AG04449 (cell line): ENCODE results near the gene HMGN5.
A peak's percentile ranks its signal among the peaks of the same experiment; 100 is the strongest.

Experiments used
- CTCF ChIA-PET: fragments of 350-600 bp; formaldehyde crosslinking; extraction: SDS; loops from one replicate; lab custom pipeline; 2021; ENCODE audit warnings: antibody characterized with exemption; lab: Yijun Ruan, JAX
- POLR2A ChIA-PET: fragments of 400-600, 350-600 bp; formaldehyde crosslinking; extraction: SDS; loops from one replicate; lab custom pipeline; 2020; ENCODE audit warnings: antibody characterized with exemption, inconsistent platforms; lab: Yijun Ruan, JAX
- DNase-seq: peaks from one replicate; pipeline ENCODE4 v3.0.0-alpha.2; 2010; ENCODE audit warnings: low read depth, low spot score
- H3K4me3 ChIP-seq: 2 replicates; pipeline ENCODE4 v1.5.1; 2011; ENCODE audit warnings: low read depth, mild to moderate bottlenecking, control low read depth, low read length
- CTCF ChIP-seq: IDR thresholded peaks from one replicate; pipeline ENCODE4 v1.5.1; 2011; ENCODE audit warnings: mild to moderate bottlenecking, moderate library complexity, low read length, control low read depth, inconsistent platforms; ENCODE audit not compliant: insufficient read depth; ENCODE audit errors: missing control alignments

Gene HMGN5

GRCh38 chrX:81168391-81168790 is 33.3 kb downstream of the HMGN5 start:
- no peak for TF ChIP-seq CTCF
- ChIA-PET CTCF (no interaction called here), POLR2A (no interaction called here)
- no peak overlapping the region for H3K4me3 ChIP-seq
- no peak for DNase-seq

DNA sequence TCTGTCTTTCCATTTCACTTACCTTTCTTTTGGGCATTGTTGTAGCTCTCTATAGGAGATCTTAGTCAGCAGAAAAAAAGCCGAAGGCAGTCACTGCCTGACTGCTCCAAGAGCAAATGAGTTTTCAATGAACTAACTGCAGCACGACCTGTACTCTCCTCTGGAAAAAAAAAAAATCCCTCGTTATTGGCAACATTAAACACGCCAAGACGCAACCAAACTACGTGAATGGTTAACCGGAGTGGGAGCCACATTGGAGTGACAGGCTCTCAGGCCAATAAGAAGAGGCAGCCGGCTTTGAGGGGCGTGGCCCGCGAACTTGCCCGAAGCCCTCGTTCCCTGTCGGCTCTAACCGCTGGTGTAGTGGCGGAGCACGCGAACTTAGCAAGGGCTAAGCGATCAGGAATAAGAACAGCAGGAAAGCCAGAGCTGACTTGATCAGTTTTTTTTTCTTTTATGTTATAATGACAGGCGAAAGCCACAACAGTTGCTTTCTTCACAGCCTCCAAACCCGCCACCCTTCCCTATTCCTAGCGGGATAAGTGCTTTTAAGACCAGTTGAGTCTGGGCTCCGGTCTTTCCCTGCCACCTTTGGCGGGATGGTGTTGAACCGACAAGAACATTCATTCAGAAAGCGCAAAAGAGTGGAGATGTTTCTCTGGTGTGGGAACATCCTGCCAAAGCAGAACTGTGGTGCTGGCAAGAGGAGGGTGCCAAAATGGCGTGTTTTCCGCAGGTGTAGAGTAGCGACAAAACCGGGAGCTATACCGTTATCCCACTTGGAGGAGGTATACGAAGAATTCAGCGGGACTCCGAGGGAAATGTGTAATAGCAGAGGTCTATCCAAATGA is 80.0 kb downstream of the HMGN5 start:
- H3K4me3 ChIP-seq, result peak overlapping the region; percentile 63
- DNase-seq, result peak; percentile 45
- TF ChIP-seq CTCF, result no peak
- CTCF ChIA-PET, result interaction anchor here (0.7 to 1.3 kb wide), 2 partner anchors 12 to 41 kb away, joined by 3 to 5 read pairs; no protein-coding TSS in a partner anchor
- POLR2A ChIA-PET, result no interaction called here

GRCh38 chrX:81120936-81121371 is 80.8 kb downstream of the HMGN5 start:
- TF ChIP-seq CTCF, result peak; percentile 55
- POLR2A ChIA-PET, result no interaction called here
- peak; percentile 2 for DNase-seq
- H3K4me3 ChIP-seq, result peak overlapping the region; percentile 63
- CTCF ChIA-PET, result interaction anchor here (0.7 to 1.3 kb wide), 5 partner anchors 12 to 244 kb away, joined by 3 to 5 read pairs (median 4); no protein-coding TSS in a partner anchor

DNA sequence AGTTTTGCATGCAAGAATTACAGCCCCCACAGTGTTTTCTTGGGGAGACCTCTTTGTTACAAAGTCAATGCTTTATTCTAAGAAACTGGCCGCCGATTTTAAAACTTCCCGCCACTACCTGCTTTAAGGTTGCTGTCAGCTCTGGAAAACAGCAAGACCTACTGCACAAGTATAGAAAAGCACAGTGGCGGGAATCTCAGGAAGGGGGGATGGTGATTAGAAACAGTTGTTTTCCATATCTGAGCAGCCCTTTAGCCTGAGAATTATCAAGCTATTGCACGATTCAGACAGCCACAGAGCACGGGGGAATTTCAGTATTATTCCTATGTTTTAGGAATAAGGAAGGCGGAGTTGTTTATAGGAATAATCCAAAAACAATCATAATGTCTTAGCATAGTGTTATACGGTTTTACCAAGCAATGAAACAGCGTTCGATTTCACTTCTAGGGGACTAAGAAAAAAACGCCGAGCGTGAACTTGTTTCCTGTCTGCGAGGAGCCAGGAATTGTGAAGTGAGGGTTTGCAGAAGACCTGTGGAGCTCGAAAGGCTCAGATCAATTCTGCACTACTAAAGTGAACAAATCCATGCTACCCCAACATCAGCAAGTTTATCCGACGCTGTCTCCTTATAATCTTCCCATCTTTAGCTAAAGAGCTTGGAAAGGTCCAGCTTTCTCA is 81.3 kb downstream of the HMGN5 start:
- no peak for DNase-seq
- CTCF ChIA-PET, result interaction anchor here (0.7 to 1.3 kb wide), 4 partner anchors 11 to 244 kb away, joined by 3 to 5 read pairs (median 4); no protein-coding TSS in a partner anchor
- POLR2A ChIA-PET, result no interaction called here
- no peak for TF ChIP-seq CTCF
- H3K4me3 ChIP-seq, result peak overlapping the region; percentile 63

- POLR2A ChIA-PET, result no interaction called here
- CTCF ChIA-PET, result no interaction called here
- no peak overlapping the region for H3K4me3 ChIP-seq
- TF ChIP-seq CTCF, result no peak
- DNase-seq, result no peak
Observed at GRCh38 chrX:81114757-81115156, 87.0 kb downstream of the HMGN5 start.

GRCh38 chrX:81110286-81110685 is 91.4 kb downstream of the HMGN5 start:
- CTCF ChIA-PET, result interaction anchor here (1.9 kb wide), 1 partner anchor 11 kb away, joined by 5 read pairs; no protein-coding TSS in a partner anchor
- no peak for TF ChIP-seq CTCF
- H3K4me3 ChIP-seq, result no peak overlapping the region
- POLR2A ChIA-PET, result no interaction called here
- no peak for DNase-seq
